PFSK-1 (cell line): ENCODE results near the gene TOX2.

Experiments
- POLR2AphosphoS5 ChIP-seq: IDR thresholded peaks from 2 replicates; pipeline ENCODE4 v1.6.1; 2012; ENCODE audit warnings: low read depth, mild to moderate bottlenecking, control low read depth, low read length, moderate library complexity
- REST ChIP-seq, 2 experiments: IDR thresholded peaks; 2 replicates each; pipeline versions ENCODE4 v1.6.1 to v1.8.0; 2011 to 2012; ENCODE audit warnings: low read depth in 2 of 2, low read length in 2 of 2, control low read depth in 1 of 2, inconsistent platforms in 1 of 2, mild to moderate bottlenecking in 1 of 2, moderate library complexity in 1 of 2; ENCODE audit not compliant: insufficient read depth in 1 of 2
- TAF1 ChIP-seq: IDR thresholded peaks from 2 replicates; pipeline ENCODE4 v1.6.1; 2012; ENCODE audit warnings: low read length, control low read depth, borderline replicate concordance; ENCODE audit not compliant: insufficient read depth

- TF ChIP-seq REST (IDR thresholded peaks at IDR 0.05; ENCODE audit: insufficient read depth in 1 of 2, low read depth in 2 of 2, low read length in 2 of 2) = no peak
- TF ChIP-seq TAF1 = no peak
- TF ChIP-seq POLR2AphosphoS5 = no peak
Measured at GRCh38 chr20:43909211-43909610, 5.4 kb upstream of the TOX2 start.
